Activated T-cell treated with anti-CD3 and anti-CD28 coated beads, Interleukin-2, amount 50 U/mL, for 4 hours (primary cell): ENCODE results near the gene ANKDD1A. TPM values are rescaled to one million over a fixed set of nuclear protein-coding genes. Genes with fewer than 3 reads are reported as not detected.
A peak's percentile ranks its signal among the peaks of the same experiment; 100 is the strongest.

ENCODE experiments used
- ATAC-seq, 2 donors: fragments of 200-7000 bp; cut with Tn5 transposase; one replicate each; pipeline ENCODE4 v1.10.0; 2021
- DNase-seq: peaks from one replicate; pipeline ENCODE4 v3.0.0-alpha.2; 2020
- H3K27me3 Mint-ChIP-seq: one replicate; pipeline ENCODE4 v1.8.0; 2021; ENCODE audit warnings: low read depth, mixed read lengths
- H3K36me3 Mint-ChIP-seq: one replicate; pipeline ENCODE4 v1.8.0; 2022; ENCODE audit warnings: mixed read lengths; ENCODE audit not compliant: insufficient read depth
- H3K4me1 Mint-ChIP-seq: one replicate; pipeline ENCODE4 v1.8.0; 2021; ENCODE audit warnings: low read depth, mixed read lengths
- H3K4me3 Mint-ChIP-seq: one replicate; pipeline ENCODE4 v1.8.0; 2021; ENCODE audit warnings: mild to moderate bottlenecking, moderate library complexity, mixed read lengths
- H3K9me3 Mint-ChIP-seq: one replicate; pipeline ENCODE4 v1.8.0; 2021; ENCODE audit warnings: mixed read lengths
- total RNA-seq, 3 donors: library from RNA; stranded (reverse); gene quantifications; one replicate each; pipeline ENCODE4 v1.2.1, GENCODE V29; 2021

Gene ANKDD1A
- total RNA-seq = 1 to 10 TPM in 2 of 3 donors, under 1 TPM in 1; 0.63 to 2.4 (median 1.4) TPM

GRCh38 chr15:64911311-64912186 lies at the start of gene ANKDD1A:
Gene ANKDD1A (plus strand): TSS chr15:64911902. CDS start chr15:64911931, 29 bp downstream.
- ATAC-seq (peak; percentile 87 to 94), DNase-seq (no peak)
- Mint-ChIP-seq H3K4me3 (peak within 1 kb of the TSS; percentile 77), H3K27me3 (no peaks in the 10 kb centered on the region), H3K36me3 (no peaks in the 10 kb centered on the region), H3K4me1 (peaks cover 9% of the 10 kb centered on the region), H3K9me3 (no peaks in the 10 kb centered on the region)

- no peak overlapping the region for H3K4me3 Mint-ChIP-seq
- no peak for DNase-seq
- peaks cover 15% of the 10 kb centered on the region for H3K36me3 Mint-ChIP-seq
- ATAC-seq = no peak
- H3K27me3 Mint-ChIP-seq = no peaks in the 10 kb centered on the region
- no peaks in the 10 kb centered on the region for H3K9me3 Mint-ChIP-seq
- H3K4me1 Mint-ChIP-seq = peaks cover 18% of the 10 kb centered on the region
These were observed 49.7 kb upstream of the ANKDD1A start for GRCh38 chr15:64861960-64862359.

- no peak for DNase-seq
- Mint-ChIP-seq H3K27me3 (no peaks in the 10 kb centered on the region), H3K9me3 (no peaks in the 10 kb centered on the region), H3K4me3 (no peak overlapping the region), H3K4me1 (peaks cover 13% of the 10 kb centered on the region), H3K36me3 (peaks cover 15% of the 10 kb centered on the region)
- ATAC-seq = no peak
These were observed 49.3 kb upstream of the ANKDD1A start for GRCh38 chr15:64862408-64862807.

GRCh38 chr15:64864068-64864467 lies 47.6 kb upstream of the ANKDD1A start:
- Mint-ChIP-seq H3K4me1 (no peaks in the 10 kb centered on the region), H3K27me3 (no peaks in the 10 kb centered on the region), H3K4me3 (no peak overlapping the region), H3K36me3 (peaks cover 12% of the 10 kb centered on the region), H3K9me3 (no peaks in the 10 kb centered on the region)
- DNase-seq (no peak), ATAC-seq (no peak)

- no peak for ATAC-seq
- H3K27me3 Mint-ChIP-seq = no peaks in the 10 kb centered on the region
- no peaks in the 10 kb centered on the region for H3K4me1 Mint-ChIP-seq
- DNase-seq = no peak
- H3K9me3 Mint-ChIP-seq = no peaks in the 10 kb centered on the region
- H3K36me3 Mint-ChIP-seq = peaks cover 17% of the 10 kb centered on the region
- no peak overlapping the region for H3K4me3 Mint-ChIP-seq
These were observed 46.3 kb upstream of the ANKDD1A start for GRCh38 chr15:64865126-64865997.

- DNase-seq (no peak), ATAC-seq (no peak)
- no peaks in the 10 kb centered on the region for H3K9me3 Mint-ChIP-seq
- H3K36me3 Mint-ChIP-seq = peaks cover 15% of the 10 kb centered on the region
- H3K4me1 Mint-ChIP-seq = no peaks in the 10 kb centered on the region
- no peaks in the 10 kb centered on the region for H3K27me3 Mint-ChIP-seq
- no peak overlapping the region for H3K4me3 Mint-ChIP-seq
These were observed 45.6 kb upstream of the ANKDD1A start for GRCh38 chr15:64865998-64866520.

- no peak for DNase-seq
- no peak overlapping the region for H3K4me3 Mint-ChIP-seq
- no peaks in the 10 kb centered on the region for H3K9me3 Mint-ChIP-seq
- no peaks in the 10 kb centered on the region for H3K27me3 Mint-ChIP-seq
- ATAC-seq = no peak
- H3K4me1 Mint-ChIP-seq = peaks cover 7% of the 10 kb centered on the region
- peaks cover 6% of the 10 kb centered on the region for H3K36me3 Mint-ChIP-seq
These were observed 42.2 kb upstream of the ANKDD1A start for GRCh38 chr15:64869501-64869900.

GRCh38 chr15:64870353-64870752 lies 41.3 kb upstream of the ANKDD1A start:
- DNase-seq (no peak), ATAC-seq (no peak)
- Mint-ChIP-seq H3K9me3 (no peaks in the 10 kb centered on the region), H3K4me1 (peaks cover 7% of the 10 kb centered on the region), H3K36me3 (peaks cover 5% of the 10 kb centered on the region), H3K4me3 (no peak overlapping the region), H3K27me3 (no peaks in the 10 kb centered on the region)

- ATAC-seq = no peak
- H3K9me3 Mint-ChIP-seq = no peaks in the 10 kb centered on the region
- H3K4me1 Mint-ChIP-seq = peaks cover 16% of the 10 kb centered on the region
- H3K27me3 Mint-ChIP-seq = no peaks in the 10 kb centered on the region
- H3K36me3 Mint-ChIP-seq = no peaks in the 10 kb centered on the region
- no peak for DNase-seq
- no peak overlapping the region for H3K4me3 Mint-ChIP-seq
These were observed 36.0 kb upstream of the ANKDD1A start for GRCh38 chr15:64875641-64876223.

GRCh38 chr15:64877435-64877834 lies 34.3 kb upstream of the ANKDD1A start:
- no peaks in the 10 kb centered on the region for H3K9me3 Mint-ChIP-seq
- no peaks in the 10 kb centered on the region for H3K27me3 Mint-ChIP-seq
- no peaks in the 10 kb centered on the region for H3K36me3 Mint-ChIP-seq
- ATAC-seq (no peak), DNase-seq (no peak)
- H3K4me1 Mint-ChIP-seq = peaks cover 26% of the 10 kb centered on the region
- no peak overlapping the region for H3K4me3 Mint-ChIP-seq

GRCh38 chr15:64878705-64879104 lies 33.0 kb upstream of the ANKDD1A start:
- H3K9me3 Mint-ChIP-seq = no peaks in the 10 kb centered on the region
- no peak for DNase-seq
- no peaks in the 10 kb centered on the region for H3K27me3 Mint-ChIP-seq
- peaks cover 32% of the 10 kb centered on the region for H3K4me1 Mint-ChIP-seq
- no peak overlapping the region for H3K4me3 Mint-ChIP-seq
- H3K36me3 Mint-ChIP-seq = no peaks in the 10 kb centered on the region
- no peak for ATAC-seq

GRCh38 chr15:64883100-64883581 lies 28.6 kb upstream of the ANKDD1A start:
- Mint-ChIP-seq H3K36me3 (no peaks in the 10 kb centered on the region), H3K4me1 (peaks cover 32% of the 10 kb centered on the region), H3K27me3 (no peaks in the 10 kb centered on the region), H3K9me3 (no peaks in the 10 kb centered on the region), H3K4me3 (peak overlapping the region; percentile 68)
- ATAC-seq (peak; percentile 83 to 84), DNase-seq (no peak)

- Mint-ChIP-seq H3K9me3 (no peaks in the 10 kb centered on the region), H3K27me3 (no peaks in the 10 kb centered on the region), H3K36me3 (no peaks in the 10 kb centered on the region), H3K4me3 (peak overlapping the region; percentile 68), H3K4me1 (peaks cover 32% of the 10 kb centered on the region)
- DNase-seq (peak; percentile 78), ATAC-seq (peak; percentile 76 to 82)
These were observed 27.6 kb upstream of the ANKDD1A start for GRCh38 chr15:64883997-64884511.

- Mint-ChIP-seq H3K4me1 (peaks cover 32% of the 10 kb centered on the region), H3K36me3 (no peaks in the 10 kb centered on the region), H3K9me3 (no peaks in the 10 kb centered on the region), H3K27me3 (no peaks in the 10 kb centered on the region), H3K4me3 (peak overlapping the region; percentile 68)
- ATAC-seq (no peak), DNase-seq (no peak)
These were observed 27.0 kb upstream of the ANKDD1A start for GRCh38 chr15:64884679-64885078.
